LoVo (cell line): ENCODE results near the gene FHOD3.

Experiments used
- DNase-seq: peaks from one replicate; pipeline ENCODE4 v3.0.0-alpha.2; 2016; ENCODE audit warnings: low spot score

FHOD3 gene

DNA sequence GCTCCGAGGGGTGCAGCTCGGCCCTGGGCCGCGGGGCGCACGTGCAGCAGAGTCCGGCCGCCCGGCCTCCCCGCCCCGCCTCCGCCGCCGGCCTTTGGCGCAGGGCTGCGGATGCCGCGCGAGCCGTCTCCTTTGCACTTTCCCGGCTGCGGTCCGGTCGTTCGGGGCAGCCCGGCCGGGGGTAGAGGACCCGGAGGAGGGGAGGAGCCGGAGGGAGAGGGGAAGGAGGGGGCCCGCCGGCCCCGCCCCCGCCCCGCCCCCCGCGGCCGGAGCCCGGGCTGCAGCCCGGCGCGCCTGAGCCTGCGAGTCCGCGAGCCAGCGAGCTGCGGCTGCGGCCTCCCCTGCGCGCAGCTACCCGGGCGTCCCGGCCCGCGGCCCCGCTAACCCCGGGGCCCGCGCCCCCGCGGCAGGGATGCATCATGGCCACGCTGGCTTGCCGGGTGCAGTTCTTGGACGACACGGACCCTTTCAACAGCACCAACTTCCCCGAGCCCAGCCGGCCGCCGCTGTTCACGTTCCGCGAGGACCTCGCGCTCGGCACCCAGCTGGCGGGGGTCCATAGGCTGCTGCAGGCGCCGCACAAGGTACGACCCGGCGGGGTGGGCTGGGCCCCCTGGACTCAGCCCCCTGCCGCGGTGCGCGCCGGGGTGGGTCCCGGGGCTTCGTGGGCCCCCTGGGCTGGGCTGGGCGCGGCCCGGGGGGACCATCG, at the start of gene FHOD3:
Gene FHOD3 (plus strand): TSS at position 297 of the 709 bp plus-strand sequence. CDS start 123 bp downstream, at position 420.
- DNase-seq = peak; percentile 50

DNA sequence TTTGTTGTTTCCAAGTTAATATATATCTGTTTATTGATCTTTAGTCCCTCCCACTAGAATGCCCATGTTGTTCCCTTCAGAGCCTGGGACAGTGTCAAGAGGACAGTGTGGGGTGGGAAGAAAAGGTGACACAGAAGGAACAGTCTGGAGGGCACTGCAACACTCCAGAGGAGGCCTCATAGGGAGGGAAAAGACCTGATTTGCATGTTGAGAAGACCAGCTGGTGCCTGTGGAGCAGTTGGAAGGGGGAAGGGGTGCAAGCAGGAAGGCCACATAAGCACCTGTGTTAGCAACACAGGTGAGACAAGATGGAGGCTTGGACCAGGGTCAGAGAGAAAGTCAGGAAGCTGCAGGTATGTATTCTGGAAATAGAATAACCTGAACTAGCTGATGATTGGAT, 48.1 kb upstream of the FHOD3 start:
- no peak for DNase-seq

DNA sequence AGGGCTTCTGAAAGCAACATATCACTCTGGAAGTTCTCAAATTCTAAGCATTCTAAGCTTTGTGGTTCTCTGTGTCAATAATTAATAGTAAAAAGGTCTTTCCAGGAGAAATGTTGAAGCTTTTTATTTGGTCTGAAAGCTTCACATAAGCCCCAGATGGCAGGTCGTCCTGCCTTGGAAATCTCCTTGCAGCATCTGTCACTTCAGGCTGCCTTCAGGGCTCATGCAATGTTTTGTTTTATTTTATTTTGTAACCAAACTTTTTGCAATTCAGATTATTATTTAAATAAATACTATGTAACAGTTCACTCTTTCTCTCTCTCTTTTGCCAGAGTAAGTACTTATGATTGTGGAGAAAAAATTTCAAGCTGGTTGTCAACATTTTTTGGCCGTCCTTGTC, 46.7 kb upstream of the FHOD3 start:
- DNase-seq = no peak

DNA sequence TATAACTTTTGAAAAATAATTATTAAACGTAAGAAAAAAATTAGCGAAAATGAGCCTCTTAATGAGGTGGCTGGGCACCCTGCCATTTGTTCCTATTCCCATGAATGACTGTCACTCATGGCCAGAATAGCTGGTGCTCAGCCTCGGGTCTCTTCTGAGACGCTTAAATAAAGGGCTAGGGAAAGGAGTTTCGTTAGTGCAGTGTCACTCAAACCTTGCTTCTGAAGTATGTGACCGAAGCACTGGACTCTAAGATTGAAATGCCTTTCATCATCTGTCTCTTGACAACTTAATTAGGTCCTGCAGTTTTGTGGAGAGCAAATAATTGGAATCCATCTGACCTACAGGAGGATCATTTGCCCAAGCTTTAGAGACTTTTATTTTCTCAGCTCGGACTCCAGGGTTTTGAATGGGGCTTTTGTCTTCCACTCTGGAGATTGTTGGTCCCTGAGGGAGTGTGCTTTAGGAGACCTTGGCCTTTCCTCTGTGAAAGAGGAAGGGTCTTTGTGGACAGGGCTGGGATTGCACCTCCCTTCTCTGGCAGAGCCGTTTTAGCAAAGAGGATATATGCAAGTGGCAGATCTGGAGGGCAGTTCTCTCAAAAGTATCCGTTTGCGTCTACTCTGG, 42.3 kb upstream of the FHOD3 start:
- DNase-seq = no peak

DNA sequence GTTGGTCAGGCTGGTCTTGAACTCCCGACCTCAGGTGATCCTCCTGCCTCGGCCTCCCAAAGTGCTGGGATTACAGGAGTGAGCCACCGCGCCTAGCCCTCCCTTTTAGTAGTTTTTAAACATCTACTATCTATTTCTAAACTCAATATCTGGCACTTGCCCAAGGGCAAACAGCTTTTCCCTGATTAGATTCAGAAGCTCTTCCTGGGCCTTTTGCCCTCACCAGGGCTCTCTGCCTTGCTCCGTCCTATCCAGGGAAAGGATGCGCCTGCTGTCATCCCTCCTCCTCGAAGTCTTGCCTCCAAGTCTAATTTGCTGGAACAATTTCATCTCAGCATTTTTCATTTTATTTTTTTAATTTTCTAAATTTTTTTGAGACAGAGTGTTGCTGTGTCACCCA, 41.4 kb upstream of the FHOD3 start:
- DNase-seq = no peak

DNA sequence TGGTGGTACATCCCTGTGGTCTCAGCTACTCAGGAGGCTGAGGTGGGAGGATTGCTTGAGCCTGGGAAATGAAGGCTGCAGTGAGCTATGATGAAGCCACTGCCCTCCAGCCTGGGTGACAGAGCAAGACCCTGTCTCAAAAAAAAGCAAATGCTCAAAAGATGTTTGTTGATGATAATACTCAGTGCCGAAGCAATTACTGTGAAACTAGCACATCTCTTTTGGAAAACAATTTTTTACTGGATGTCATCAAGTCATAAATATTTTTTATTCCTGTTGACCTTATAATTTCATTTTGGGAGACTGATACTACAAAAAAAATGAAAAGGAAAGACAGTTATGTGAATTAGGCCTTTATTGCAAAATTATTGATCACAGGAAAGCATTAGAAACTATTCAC, 34.5 kb upstream of the FHOD3 start:
- DNase-seq = no peak

DNA sequence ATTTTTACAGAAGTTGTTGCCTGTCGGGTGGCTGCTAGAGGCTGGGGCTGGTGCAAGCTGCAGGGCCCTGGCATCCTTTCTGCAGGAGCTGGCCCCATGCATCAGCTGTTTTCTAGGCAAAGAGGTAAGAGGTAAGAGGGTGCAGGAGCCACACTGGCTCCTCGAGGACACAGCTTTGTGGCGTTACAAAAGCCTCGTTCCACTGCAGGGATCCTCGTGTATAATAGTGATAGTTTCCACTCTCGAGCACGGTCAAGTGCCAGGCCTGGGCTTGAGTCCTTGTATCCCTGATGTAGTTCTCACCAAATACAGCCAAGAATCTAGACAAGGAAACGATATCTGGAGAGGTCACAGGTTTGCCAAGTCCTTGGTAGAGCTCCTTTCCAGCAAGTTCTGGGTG, 33.2 kb upstream of the FHOD3 start:
- no peak for DNase-seq

DNA sequence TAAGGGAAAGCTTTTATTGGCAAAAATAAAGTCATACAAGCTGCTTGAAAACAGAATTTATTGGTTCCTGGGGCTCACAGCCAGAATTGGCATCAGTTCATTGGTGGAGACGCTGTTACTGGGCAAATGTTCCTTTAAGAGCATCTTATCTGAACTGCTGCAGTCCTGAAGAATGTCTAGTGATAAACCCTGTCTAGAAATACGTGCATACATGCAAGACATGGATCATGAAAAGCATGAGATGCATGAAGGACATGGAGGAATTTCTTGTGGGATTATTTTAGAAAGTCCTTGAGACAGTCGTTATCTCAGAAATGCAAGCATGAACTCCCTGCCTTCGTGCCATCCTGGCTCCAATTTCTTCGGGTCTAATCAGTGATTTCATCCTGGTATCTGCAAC, 32.5 kb upstream of the FHOD3 start:
- DNase-seq = no peak

DNA sequence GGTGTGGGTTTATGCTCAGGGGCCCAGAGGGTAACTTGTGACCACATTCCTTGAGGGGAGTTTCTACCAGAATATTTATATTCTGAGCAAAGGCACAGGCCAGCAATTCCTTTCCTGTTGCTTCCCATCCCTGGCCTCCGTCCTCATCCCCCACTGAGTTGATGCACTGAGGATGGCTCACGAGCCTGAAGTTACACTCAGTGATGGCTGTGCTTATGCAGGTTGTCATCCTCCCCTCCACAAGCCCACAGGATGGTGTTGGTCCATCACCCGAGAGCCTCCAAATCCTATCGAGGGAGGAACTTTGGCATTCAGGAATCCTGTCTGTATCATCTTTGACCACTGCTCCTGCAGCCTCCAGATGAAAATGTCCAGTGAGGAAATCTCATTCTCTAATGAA, 28.4 kb upstream of the FHOD3 start:
- DNase-seq = no peak

DNA sequence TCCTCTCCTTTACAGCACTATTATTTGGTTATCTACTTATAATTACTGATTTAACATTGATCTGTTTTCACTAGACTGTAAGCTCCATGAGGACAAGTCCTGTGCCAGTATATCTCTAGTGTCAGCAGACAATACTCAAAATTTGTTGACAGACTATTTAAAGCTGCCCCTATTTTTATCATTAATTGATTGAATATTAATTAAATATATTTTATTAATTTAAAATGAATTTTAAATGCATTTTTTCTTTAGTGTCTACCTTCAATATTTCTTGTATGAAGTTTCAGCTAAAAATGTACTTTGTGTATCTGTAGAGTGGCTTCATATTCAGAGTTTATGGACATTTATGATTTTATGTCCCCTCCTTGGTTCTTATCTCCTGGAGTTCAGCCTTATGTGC, 26.4 kb upstream of the FHOD3 start:
- no peak for DNase-seq

DNA sequence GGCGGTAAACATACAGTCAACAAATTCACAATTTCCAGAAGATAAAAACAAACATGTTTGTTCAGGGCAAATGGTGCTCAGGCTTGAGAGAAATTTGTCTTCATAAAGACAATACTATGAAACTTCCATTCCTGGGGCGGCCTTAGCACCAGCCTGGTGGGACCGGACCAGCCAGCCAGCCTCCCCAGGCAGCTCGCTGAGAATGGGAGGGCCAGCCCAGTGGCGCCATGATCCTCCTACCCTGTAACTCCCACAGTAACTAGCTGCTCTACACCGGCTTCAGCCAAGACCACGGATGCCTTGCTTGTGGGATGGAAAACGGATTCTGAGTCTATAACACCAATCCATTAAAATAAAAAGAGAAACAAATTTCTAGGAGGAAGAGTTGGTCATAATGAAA, 24.2 kb upstream of the FHOD3 start:
- DNase-seq = no peak

DNA sequence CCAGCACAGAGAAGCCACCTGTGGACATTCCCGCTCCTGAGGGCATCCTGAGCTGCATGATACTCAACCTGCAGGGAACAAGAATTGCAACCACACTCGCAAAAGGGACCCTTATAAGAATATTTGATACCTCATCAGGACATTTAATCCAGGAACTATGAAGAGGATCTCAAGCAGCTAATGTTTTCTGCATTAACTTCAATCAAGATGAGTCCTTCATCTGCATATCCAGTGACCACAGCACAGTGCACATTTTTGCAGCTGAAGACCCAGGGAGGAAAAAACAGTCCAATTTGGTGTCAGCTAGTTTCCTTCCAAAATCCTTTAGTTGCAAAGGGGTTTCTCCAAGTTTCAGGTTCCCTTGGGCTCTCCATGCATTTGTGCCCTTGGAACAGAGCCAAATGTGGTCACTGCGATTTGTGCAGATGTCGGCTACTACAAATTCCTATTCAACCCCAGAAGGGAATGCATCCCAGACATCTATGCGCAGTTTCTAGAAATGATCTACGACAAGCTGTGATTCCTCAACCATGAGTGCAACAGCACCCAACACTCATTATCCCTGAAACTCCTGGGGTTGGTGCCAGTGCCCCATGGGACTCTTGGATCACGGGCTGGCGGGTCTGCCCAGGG, 23.3 kb upstream of the FHOD3 start:
- no peak for DNase-seq

DNA sequence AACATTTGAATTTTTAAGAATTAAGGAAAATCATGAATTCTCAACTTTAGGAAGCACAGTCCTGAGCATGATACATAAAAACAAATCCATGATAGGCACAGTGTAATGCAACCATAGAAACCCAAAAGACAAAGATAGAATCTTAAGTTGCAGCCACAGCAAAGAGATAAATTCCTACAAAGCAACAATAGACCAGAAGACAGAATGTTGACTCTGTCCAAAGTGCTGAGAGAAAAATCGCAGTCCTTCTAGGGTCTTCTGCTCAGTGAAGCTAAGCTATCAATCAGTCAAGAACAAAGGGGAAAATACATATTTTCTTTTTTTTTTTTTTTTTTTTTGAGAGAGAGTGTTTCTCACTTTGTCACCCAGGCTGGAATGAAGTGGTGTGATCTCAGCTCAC, 22.0 kb upstream of the FHOD3 start:
- no peak for DNase-seq

DNA sequence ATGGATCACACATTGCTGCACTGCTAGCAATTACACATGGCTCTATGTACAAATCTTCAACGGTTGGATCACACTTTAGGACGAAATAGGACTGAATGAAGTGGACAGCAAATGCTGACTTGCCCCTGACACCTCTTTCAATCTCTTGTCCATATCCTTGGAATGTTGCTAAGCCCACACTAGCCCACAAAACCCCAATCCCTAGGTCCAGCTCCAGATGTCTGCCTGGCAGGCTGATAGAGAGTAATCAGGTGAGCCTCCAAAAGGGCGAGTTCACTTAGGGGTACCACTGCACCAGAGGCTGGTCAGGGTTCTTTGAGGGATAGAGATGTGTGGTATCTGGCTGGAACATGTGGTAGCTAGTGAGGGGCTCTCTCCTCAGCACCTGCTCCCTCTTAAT, 18.5 kb upstream of the FHOD3 start:
- DNase-seq = no peak

DNA sequence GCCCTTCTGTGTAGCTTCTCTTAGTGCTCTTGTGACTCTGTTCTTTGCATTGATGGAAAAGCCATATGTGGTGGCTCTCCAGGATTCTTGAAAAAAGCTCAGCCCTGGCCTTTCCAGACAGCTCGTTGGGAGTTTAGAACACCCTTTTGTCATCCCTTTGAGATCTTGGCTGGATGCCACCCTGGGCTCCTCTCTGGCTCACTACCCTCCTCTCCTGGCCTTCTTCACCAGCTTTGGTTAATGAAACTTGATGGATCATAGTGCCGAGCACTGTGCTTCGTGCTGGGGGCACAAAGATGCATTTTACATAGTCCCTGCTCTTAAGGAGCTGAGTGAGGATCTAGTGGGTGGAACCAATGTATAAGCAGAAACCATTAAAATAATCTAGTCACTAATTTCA, 15.6 kb upstream of the FHOD3 start:
- no peak for DNase-seq

DNA sequence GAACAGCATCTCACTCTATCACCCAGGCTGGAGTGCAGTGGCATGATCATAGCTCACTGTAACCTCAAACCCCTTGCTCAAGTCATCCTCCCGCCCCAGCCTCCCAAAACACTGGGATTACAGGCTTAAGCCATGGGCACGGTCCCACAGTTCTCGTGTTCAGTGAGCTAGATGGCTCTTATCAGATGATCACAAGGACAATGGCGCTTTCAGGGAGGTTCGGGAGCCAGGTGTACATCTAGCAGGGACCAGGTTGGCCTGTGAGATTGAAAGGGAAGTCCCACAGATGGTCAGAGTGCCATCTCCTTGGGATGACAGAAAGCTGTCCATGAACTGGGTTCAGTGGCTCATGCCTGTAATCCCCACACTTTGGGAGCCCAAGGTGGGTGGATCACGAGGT, 14.1 kb upstream of the FHOD3 start:
- DNase-seq = no peak

DNA sequence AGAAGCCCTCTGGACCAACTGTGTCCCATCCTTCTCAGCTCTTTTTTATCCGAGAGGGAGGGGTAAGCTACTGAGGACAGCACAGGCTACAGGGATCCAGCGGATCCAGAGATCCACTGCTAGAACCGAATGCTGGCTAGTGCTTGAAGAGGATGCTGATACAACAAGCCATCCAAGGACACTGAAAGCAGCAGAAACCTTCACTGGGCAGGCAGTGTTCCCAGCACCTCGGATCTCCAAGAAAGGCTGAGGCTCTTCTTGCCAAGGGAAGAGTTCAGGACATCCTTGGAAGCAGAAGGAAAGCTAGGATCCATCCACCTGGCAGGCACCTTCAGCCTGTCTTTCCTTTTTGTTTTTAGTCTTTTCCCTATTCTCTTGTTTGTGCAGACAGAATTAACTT, 13.2 kb upstream of the FHOD3 start:
- no peak for DNase-seq

DNA sequence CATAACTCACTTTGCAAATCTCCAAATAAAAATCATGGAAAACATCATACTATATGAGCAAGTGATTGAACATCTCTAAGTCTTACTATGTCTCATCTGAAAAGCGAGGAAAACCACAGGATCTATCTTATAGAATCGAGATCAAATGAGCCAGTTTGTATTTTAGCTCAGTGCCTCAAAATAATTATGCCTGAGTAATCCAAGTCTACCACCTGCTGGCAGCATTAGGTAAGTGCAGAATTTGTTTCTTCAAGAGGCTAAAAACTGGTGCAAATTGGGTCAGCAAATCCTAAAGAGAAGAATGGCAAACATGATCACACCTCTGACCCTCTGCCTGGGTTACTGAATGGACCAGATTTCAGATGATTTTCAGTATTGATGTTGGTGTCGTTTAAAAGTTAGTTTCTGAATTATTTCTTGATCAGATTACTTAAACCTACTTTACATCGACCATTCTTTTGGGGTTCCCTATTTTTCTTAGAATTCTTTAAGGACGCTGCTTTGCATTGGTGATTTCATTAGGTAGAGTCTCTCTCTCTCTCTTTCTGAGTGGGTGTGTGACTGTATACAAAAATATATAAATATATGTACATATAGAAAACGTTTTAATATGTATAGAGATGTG, 12.7 kb upstream of the FHOD3 start:
- DNase-seq = peak; percentile 72

DNA sequence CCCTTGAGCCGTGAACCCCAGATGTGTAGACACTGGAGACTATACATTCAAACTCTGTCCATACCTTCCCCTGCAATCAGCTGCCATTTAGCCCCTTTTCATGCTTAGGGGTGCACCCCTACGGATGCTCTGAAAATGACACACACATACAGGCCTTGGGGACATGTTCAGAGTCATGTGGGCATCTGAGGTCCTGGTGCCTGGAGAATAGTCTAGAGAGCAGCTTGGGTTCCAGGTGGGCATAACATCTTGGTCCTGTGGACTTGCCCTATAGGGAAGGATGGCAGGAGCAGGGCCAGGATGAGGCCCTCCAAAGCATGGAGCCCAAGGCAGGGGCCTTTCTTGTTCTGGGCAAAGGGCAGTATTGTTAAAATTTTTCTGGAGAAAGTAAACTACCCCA, 9.9 kb upstream of the FHOD3 start:
- DNase-seq = no peak

DNA sequence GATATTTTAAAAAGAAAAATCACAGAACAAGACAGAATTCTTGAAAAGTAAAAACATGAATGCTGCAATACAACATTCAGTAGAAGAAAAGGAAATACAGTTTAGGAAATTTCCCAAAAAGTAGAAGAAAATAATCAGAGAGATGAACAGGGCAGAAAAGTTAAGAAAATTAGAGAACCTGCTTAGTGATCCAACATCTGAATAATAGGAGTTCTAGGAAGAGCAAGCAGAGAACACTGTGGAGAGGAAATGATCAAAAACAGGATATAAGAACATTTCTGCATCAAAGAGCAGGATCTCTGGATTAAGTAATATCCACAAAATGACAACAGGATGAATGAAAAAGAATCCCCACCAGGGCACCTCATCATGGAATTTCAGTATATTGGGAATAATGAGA, 8.8 kb upstream of the FHOD3 start:
- no peak for DNase-seq

DNA sequence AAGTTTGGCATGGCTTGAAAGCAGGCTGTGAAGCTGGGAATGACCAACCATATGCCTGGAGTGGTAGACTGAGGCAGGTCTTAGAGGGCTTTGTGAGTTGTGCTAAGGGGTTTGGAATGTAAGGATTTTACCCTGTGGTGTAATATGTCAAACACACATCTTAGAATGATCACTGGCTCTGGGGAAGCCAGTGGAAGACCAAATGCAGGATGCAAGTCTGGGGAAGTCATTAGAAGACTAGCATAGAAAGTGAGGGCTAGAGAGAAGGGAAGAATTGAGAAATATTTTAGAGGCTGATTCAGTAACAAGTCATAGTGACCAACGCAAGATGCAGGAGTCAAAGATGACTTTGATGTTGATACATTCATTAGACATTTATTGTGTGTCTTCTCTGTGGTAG, 3.5 kb upstream of the FHOD3 start:
- DNase-seq = no peak

DNA sequence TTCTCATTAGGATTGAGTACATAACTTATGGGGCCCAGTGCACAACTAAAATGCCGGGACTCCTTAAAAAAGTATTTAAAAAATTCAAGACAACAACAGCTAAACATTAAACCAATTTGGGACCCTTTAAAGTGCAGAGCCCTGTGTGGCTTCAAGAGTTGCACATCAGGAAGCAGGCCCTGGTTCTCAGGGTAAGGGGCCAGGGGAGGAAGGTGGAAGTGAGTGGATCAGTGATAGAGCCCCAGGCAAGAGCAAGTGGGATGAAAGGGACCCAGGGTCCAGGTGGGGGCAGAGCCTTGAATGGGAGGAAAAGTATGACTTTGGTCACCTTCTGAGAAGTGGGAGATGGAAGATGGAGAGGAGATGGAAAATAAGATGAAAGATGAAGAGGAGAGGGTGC, 2.3 kb upstream of the FHOD3 start:
- no peak for DNase-seq

DNA sequence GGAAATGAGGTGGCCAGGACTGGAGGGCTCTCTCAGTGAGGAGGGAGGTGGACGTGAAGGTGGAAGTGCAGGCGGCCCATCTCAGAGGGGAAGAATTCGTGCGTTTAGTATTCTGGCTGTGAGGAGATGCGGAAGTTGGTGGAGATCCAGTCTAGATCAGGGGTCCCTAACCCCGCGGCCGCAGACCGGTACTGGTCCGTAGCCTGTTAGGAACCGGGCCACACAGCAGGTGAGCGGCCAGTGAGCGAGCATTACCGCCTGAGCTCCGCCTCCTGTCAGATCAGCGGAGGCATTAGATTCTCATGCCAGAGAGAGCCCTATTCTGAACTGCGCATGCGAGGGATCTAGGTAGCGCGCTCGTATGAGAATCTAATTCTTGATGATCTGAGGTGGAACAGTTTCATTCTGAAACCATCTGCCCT, 1.6 kb upstream of the FHOD3 start:
- DNase-seq = no peak
